Nephron (organoid): ENCODE results near the gene OCA2.

Experiments used
- H3K27ac Mint-ChIP-seq, 3 experiments: 2 replicates each; pipeline ENCODE4 v1.8.0; 2020; ENCODE audit warnings: mixed read lengths in 3 of 3, mild to moderate bottlenecking in 2 of 3, moderate library complexity in 1 of 3
- H3K27me3 Mint-ChIP-seq: 2 replicates; pipeline ENCODE4 v1.8.0; 2021; ENCODE audit warnings: low read depth, mild to moderate bottlenecking, moderate library complexity, mixed read lengths
- H3K36me3 Mint-ChIP-seq: 2 replicates; pipeline ENCODE4 v1.8.0; 2020; ENCODE audit warnings: low read depth, mixed read lengths
- H3K4me1 Mint-ChIP-seq: 2 replicates; pipeline ENCODE4 v1.8.0; 2020; ENCODE audit warnings: mixed read lengths
- H3K4me3 Mint-ChIP-seq, 3 experiments: 2 replicates each; pipeline ENCODE4 v1.8.0; 2020; ENCODE audit warnings: mild to moderate bottlenecking in 3 of 3, mixed read lengths in 3 of 3, moderate library complexity in 2 of 3
- H3K9me3 Mint-ChIP-seq: 2 replicates; pipeline ENCODE4 v1.8.0; 2020; ENCODE audit warnings: mixed read lengths
- TF ChIP-seq, protein P1 (sequence below), 3 experiments: fragments of 200-600 bp; sonication (generic); IDR thresholded peaks; one replicate each; pipeline ENCODE4 v1.5.0; 2021; ENCODE audit warnings: antibody characterized with exemption in 3 of 3; ENCODE audit not compliant: unreplicated experiment in 3 of 3

OCA2 gene

DNA sequence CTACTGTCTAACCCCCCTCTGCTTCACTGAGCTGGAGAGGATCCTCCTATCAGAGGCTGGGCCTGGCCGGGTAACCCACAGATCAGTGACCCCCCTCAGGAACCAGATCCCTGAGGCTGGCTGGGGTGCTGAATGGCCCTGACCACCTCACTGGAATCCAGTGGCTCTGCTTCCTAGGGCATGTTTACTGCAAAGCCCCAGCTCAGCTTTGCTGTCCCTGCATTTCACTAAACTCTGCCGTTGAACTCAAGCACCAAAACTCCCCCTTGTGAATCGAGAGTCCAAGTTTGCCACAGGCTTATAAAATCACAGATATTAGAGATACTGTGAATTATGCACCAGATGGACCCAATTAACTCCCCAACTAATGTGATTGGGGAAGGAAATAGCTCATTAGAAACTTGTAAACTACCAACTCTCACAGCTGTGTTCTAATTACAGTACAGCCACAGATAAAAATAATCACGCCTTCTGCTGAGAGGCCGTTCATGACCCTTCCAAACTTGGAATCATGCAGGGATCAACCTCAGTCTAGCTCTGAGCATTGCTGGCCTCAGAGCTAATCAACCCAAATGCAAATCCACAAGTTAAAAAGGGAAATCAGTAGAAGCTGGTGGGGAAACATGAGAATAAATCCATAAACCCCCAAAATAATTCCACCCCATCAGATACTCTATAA lies 47.0 kb downstream of the OCA2 start:
- H3K9me3 Mint-ChIP-seq, result peaks cover 7% of the 10 kb centered on the region
- peaks cover 6% of the 10 kb centered on the region for H3K27me3 Mint-ChIP-seq
- TF ChIP-seq, protein P1, sequence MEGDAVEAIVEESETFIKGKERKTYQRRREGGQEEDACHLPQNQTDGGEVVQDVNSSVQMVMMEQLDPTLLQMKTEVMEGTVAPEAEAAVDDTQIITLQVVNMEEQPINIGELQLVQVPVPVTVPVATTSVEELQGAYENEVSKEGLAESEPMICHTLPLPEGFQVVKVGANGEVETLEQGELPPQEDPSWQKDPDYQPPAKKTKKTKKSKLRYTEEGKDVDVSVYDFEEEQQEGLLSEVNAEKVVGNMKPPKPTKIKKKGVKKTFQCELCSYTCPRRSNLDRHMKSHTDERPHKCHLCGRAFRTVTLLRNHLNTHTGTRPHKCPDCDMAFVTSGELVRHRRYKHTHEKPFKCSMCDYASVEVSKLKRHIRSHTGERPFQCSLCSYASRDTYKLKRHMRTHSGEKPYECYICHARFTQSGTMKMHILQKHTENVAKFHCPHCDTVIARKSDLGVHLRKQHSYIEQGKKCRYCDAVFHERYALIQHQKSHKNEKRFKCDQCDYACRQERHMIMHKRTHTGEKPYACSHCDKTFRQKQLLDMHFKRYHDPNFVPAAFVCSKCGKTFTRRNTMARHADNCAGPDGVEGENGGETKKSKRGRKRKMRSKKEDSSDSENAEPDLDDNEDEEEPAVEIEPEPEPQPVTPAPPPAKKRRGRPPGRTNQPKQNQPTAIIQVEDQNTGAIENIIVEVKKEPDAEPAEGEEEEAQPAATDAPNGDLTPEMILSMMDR (IDR thresholded peaks at IDR 0.05; ENCODE audit: unreplicated experiment in 3 of 3), result no peak
- peaks cover 36% of the 10 kb centered on the region for H3K4me1 Mint-ChIP-seq
- H3K4me3 Mint-ChIP-seq, result peak overlapping the region in 1 of 3 experiments; percentile 17
- H3K27ac Mint-ChIP-seq, result peak overlapping the region; percentile 36 to 76 (median 46)
- peaks cover 4% of the 10 kb centered on the region for H3K36me3 Mint-ChIP-seq

DNA sequence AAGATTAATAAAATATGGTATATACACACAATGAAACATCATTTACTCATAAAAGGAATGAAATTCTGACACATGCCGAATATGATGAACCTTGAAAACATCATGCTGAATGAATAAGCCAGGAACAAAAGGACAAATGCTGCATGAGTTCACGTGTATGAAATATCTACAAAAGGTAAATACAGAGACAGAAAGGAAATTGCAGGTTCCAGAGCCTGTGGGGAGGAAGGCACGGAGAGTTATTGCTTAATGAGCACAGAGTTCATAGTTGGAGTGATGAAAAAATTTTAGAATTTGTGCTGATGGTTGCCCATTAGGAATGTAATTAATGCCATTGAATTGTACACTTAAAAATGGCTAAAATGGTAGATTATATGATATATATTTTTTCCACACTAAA lies 49.5 kb downstream of the OCA2 start:
- H3K27ac Mint-ChIP-seq, result no peak overlapping the region
- peaks cover 22% of the 10 kb centered on the region for H3K4me1 Mint-ChIP-seq
- TF ChIP-seq, protein P1 (IDR thresholded peaks at IDR 0.05; ENCODE audit: unreplicated experiment in 3 of 3), result no peak
- H3K9me3 Mint-ChIP-seq, result peaks cover 13% of the 10 kb centered on the region
- H3K4me3 Mint-ChIP-seq, result no peak overlapping the region
- peaks cover 4% of the 10 kb centered on the region for H3K36me3 Mint-ChIP-seq
- H3K27me3 Mint-ChIP-seq, result peaks cover 6% of the 10 kb centered on the region

DNA sequence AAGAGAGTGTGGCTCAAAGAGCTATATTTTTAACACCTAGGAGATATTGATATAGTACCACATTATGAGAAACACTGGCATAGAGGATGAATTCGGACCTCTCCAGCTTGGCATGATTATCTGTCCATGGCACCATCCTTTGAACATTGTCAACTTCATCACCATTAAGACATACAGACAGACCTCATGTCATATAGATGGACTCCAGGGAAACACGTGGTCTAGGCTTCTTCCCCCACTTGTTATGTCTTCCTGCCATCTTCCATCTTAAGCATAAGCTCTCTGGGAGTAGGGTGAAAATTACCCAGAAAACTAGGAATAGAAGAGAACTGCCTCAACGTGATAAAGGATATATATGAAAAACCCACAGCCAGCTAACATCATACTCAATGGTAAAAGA lies 51.8 kb downstream of the OCA2 start:
- Mint-ChIP-seq H3K36me3 (peaks cover 4% of the 10 kb centered on the region), H3K4me1 (peaks cover 19% of the 10 kb centered on the region), H3K4me3 (no peak overlapping the region), H3K27ac (no peak overlapping the region), H3K9me3 (peaks cover 13% of the 10 kb centered on the region), H3K27me3 (peaks cover 6% of the 10 kb centered on the region)
- TF ChIP-seq, protein P1 (IDR thresholded peaks at IDR 0.05; ENCODE audit: unreplicated experiment in 3 of 3), result no peak

DNA sequence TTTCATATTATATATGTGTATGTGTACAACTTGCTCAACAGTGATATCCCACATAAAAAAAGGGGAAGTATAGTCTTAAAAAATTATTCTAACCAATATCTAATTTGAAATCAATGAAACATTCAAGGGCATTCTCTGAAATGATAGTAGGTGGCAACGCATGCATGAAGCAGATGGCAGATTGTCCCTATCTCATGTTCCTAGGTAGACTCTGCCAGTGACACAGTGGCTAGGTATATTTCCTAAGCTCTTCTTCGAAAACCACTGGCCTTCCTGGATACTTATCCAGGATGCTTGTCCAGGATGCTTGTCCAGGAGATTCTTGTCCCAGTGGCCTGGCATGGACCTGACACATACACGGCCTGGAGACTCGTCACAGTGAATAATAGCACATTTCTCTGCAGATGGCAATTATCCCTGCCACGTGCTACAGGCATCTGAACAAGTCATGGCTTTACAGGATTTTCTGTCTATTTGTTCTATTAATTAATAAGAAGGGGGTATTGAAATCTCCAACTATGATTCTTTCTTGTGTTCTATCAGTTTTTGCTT lies 54.9 kb downstream of the OCA2 start:
- no peak overlapping the region for H3K4me3 Mint-ChIP-seq
- H3K27me3 Mint-ChIP-seq, result peaks cover 3% of the 10 kb centered on the region
- TF ChIP-seq, protein P1 (IDR thresholded peaks at IDR 0.05; ENCODE audit: unreplicated experiment in 3 of 3), result no peak
- H3K4me1 Mint-ChIP-seq, result peaks cover 18% of the 10 kb centered on the region
- peaks cover 4% of the 10 kb centered on the region for H3K36me3 Mint-ChIP-seq
- peak overlapping the region; percentile 61 to 94 (median 92) for H3K27ac Mint-ChIP-seq
- H3K9me3 Mint-ChIP-seq, result peaks cover 13% of the 10 kb centered on the region

DNA sequence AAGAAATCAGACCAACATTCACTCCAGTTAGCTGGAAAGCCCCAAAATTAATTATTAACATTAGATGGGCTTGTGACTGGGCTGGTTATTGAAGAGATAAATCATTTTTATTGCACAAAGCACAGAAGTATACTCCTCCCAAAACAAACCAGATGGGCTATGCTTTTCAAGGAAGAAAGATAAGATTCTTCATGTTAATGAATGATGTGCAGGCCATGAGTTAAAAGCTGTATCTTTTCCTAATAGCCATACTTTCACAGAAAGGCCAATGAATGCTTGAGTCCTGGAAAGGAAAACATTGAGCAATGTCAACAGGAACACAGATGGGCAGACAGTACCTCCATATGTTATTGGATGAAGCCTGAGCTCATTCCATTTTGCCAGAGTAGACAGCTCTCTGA lies 55.4 kb downstream of the OCA2 start:
- Mint-ChIP-seq H3K9me3 (peaks cover 13% of the 10 kb centered on the region), H3K4me1 (peaks cover 18% of the 10 kb centered on the region), H3K4me3 (no peak overlapping the region), H3K27me3 (peaks cover 3% of the 10 kb centered on the region), H3K27ac (peak overlapping the region; percentile 61 to 94 (median 92)), H3K36me3 (peaks cover 4% of the 10 kb centered on the region)
- TF ChIP-seq, protein P1 (IDR thresholded peaks at IDR 0.05; ENCODE audit: unreplicated experiment in 3 of 3), result no peak
